Bronchial epithelial cell (primary cell): ENCODE data around the gene ACP3. TPM values are rescaled to one million over a fixed set of nuclear protein-coding genes. Genes with fewer than 3 reads are reported as not detected.

Experiments
- DNase-seq: peaks from one replicate; pipeline ENCODE4 v3.0.0-alpha.2; 2010; ENCODE audit warnings: low read depth
- FAIRE-seq: peaks from 2 replicates; lab custom pipeline; 2011; peaks lifted over from hg19 to GRCh38; lab: Jason Lieb, UNC
- H3K27me3 ChIP-seq: 2 replicates; pipeline ENCODE4 v1.5.1; 2011; ENCODE audit warnings: low read length; ENCODE audit not compliant: control insufficient read depth, insufficient read depth
- H3K36me3 ChIP-seq: 2 replicates; pipeline ENCODE4 v1.5.1; 2011; ENCODE audit warnings: low read length; ENCODE audit not compliant: control insufficient read depth, insufficient read depth
- H3K4me3 ChIP-seq: 2 replicates; pipeline ENCODE4 v1.5.1; 2011; ENCODE audit warnings: mild to moderate bottlenecking, low read depth, low read length, control low read depth
- CTCF ChIP-seq: IDR thresholded peaks from 2 replicates; pipeline ENCODE4 v1.5.1; 2011; ENCODE audit warnings: mild to moderate bottlenecking, moderate library complexity, low read length, control low read depth, inconsistent platforms; ENCODE audit not compliant: insufficient read depth, severe bottlenecking
- total RNA-seq: library from RNA; depleted of rRNA; stranded (reverse); fragments of >200 nt; gene quantifications from 2 replicates; pipeline ENCODE4 v1.2.1, GENCODE V29; 2014

Gene ACP3
- total RNA-seq, 1 donor from 2014 or later, result 1.6 TPM

- Histone ChIP-seq H3K27me3 (no peaks in the 10 kb centered on the region), H3K4me3 (no peak overlapping the region)
Measured at GRCh38 chr3:132347811-132348210, 30.6 kb downstream of the ACP3 start.

GRCh38 chr3:132348531-132348930, 31.3 kb downstream of the ACP3 start:
- peak; percentile 46 for DNase-seq
- Histone ChIP-seq H3K36me3 (no peaks in the 10 kb centered on the region), H3K27me3 (no peaks in the 10 kb centered on the region), H3K4me3 (no peak overlapping the region)
- FAIRE-seq, result no peak
- no peak for TF ChIP-seq CTCF

More at GRCh38 chr3:132347811-132348210, 30.6 kb downstream of the ACP3 start:
- FAIRE-seq, result no peak
- H3K36me3 ChIP-seq, result no peaks in the 10 kb centered on the region
- no peak for DNase-seq
- no peak for TF ChIP-seq CTCF

GRCh38 chr3:132350814-132351213, 33.6 kb downstream of the ACP3 start:
- no peak for FAIRE-seq
- no peak for DNase-seq
- TF ChIP-seq CTCF, result no peak
- H3K4me3 ChIP-seq, result no peak overlapping the region
- H3K36me3 ChIP-seq, result no peaks in the 10 kb centered on the region
- H3K27me3 ChIP-seq, result no peaks in the 10 kb centered on the region

GRCh38 chr3:132351222-132351806, 34.1 kb downstream of the ACP3 start:
- no peak for TF ChIP-seq CTCF
- Histone ChIP-seq H3K4me3 (no peak overlapping the region), H3K27me3 (no peaks in the 10 kb centered on the region), H3K36me3 (no peaks in the 10 kb centered on the region)
- no peak for FAIRE-seq
- DNase-seq, result peak; percentile 45

- TF ChIP-seq CTCF, result peak; percentile 83
- DNase-seq, result peak; percentile 74
- no peaks in the 10 kb centered on the region for H3K27me3 ChIP-seq
- H3K4me3 ChIP-seq, result no peak overlapping the region
- FAIRE-seq, result peak; percentile 66
- no peaks in the 10 kb centered on the region for H3K36me3 ChIP-seq
Measured at GRCh38 chr3:132352556-132353143, 35.4 kb downstream of the ACP3 start.
